Amniotic epithelial cell (primary cell): ENCODE data around the gene CLRN1.

Experiments used
- DNase-seq: peaks from one replicate; pipeline ENCODE4 v3.0.0-alpha.2; 2010; ENCODE audit warnings: low read depth

Gene CLRN1

GRCh38 chr3:150975992-150976368, 3.5 kb upstream of the CLRN1 start:
- DNase-seq: no peak

GRCh38 chr3:150975086-150975991, 2.8 kb upstream of the CLRN1 start:
- no peak for DNase-seq

- peak; percentile 54 for DNase-seq
Measured at GRCh38 chr3:150970665-150971324, 1.7 kb downstream of the CLRN1 start.

GRCh38 chr3:150968341-150969035, 4.0 kb downstream of the CLRN1 start:
- no peak for DNase-seq

GRCh38 chr3:150965436-150965835, 7.1 kb downstream of the CLRN1 start:
- no peak for DNase-seq

GRCh38 chr3:150961949-150962348, 10.6 kb downstream of the CLRN1 start:
- no peak for DNase-seq

- DNase-seq: no peak
Measured at GRCh38 chr3:150960708-150961684, 11.5 kb downstream of the CLRN1 start.

- DNase-seq: no peak
Measured at GRCh38 chr3:150958683-150959082, 13.8 kb downstream of the CLRN1 start.

- DNase-seq: peak; percentile 85
Measured at GRCh38 chr3:150956376-150956775, 16.2 kb downstream of the CLRN1 start.

- no peak for DNase-seq
Measured at GRCh38 chr3:150951923-150952322, 20.6 kb downstream of the CLRN1 start.

- peak; percentile 86 for DNase-seq
Measured at GRCh38 chr3:150945226-150946032, 27.1 kb downstream of the CLRN1 start.

GRCh38 chr3:150942221-150942620, 30.3 kb downstream of the CLRN1 start:
- no peak for DNase-seq

GRCh38 chr3:150936693-150937092, 35.8 kb downstream of the CLRN1 start:
- no peak for DNase-seq

GRCh38 chr3:150933473-150933995, 39.0 kb downstream of the CLRN1 start:
- DNase-seq: no peak

GRCh38 chr3:150931745-150932144, 40.8 kb downstream of the CLRN1 start:
- DNase-seq: no peak

- DNase-seq: no peak
Measured at GRCh38 chr3:150930839-150931238, 41.7 kb downstream of the CLRN1 start.

- DNase-seq: no peak
Measured at GRCh38 chr3:150928234-150928633, 44.3 kb downstream of the CLRN1 start.

GRCh38 chr3:150926328-150926727, 46.2 kb downstream of the CLRN1 start:
- DNase-seq: no peak

GRCh38 chr3:150925751-150926201, 46.8 kb downstream of the CLRN1 start:
- DNase-seq: no peak

GRCh38 chr3:150922611-150923010, 49.9 kb downstream of the CLRN1 start:
- DNase-seq: no peak
